HG02981 (cell line): ENCODE data around the gene UNC80.
"Not testable (repeated sequence)": the region's sequence is repeated elsewhere in the genome, so short reads cannot be mapped to it uniquely, and the experiment has no call there.

Experiments used
- ATAC-seq: cut with Tn5 transposase; IDR thresholded peaks from one replicate; pipeline ENCODE4 v1.9.1; 2021; ENCODE audit warnings: mild to moderate bottlenecking, moderate library complexity; ENCODE audit not compliant: unreplicated experiment

UNC80 gene, protein sequence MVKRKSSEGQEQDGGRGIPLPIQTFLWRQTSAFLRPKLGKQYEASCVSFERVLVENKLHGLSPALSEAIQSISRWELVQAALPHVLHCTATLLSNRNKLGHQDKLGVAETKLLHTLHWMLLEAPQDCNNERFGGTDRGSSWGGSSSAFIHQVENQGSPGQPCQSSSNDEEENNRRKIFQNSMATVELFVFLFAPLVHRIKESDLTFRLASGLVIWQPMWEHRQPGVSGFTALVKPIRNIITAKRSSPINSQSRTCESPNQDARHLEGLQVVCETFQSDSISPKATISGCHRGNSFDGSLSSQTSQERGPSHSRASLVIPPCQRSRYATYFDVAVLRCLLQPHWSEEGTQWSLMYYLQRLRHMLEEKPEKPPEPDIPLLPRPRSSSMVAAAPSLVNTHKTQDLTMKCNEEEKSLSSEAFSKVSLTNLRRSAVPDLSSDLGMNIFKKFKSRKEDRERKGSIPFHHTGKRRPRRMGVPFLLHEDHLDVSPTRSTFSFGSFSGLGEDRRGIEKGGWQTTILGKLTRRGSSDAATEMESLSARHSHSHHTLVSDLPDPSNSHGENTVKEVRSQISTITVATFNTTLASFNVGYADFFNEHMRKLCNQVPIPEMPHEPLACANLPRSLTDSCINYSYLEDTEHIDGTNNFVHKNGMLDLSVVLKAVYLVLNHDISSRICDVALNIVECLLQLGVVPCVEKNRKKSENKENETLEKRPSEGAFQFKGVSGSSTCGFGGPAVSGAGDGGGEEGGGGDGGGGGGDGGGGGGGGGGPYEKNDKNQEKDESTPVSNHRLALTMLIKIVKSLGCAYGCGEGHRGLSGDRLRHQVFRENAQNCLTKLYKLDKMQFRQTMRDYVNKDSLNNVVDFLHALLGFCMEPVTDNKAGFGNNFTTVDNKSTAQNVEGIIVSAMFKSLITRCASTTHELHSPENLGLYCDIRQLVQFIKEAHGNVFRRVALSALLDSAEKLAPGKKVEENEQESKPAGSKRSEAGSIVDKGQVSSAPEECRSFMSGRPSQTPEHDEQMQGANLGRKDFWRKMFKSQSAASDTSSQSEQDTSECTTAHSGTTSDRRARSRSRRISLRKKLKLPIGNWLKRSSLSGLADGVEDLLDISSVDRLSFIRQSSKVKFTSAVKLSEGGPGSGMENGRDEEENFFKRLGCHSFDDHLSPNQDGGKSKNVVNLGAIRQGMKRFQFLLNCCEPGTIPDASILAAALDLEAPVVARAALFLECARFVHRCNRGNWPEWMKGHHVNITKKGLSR (N-terminal part only)

GRCh38 chr2:209771474-209772289, at the start of gene UNC80:
UNC80 (plus strand) TSS chr2:209771832; CDS start chr2:209772073, 241 bp downstream.
- ATAC-seq: peak; percentile 60

DNA sequence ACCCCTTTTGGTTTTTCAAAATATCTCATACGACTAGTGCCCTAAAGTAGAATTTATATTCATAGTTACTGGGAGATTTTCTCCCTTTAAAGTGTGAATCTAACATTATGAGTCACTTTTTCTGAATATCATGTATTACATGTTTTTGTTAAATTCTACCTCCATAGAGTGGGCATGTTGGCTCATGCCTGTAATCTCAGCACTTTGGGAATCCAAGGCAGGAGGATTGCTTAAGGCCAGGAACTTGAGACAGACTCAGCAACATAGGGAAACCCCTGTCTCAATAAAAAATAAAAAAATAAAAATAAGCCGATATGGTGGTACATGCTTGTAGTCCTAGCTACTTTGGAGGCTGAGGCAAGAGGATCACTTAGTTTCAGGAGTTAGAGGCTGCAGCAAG, 45.3 kb upstream of the UNC80 start:
- no peak for ATAC-seq

- no peak for ATAC-seq
Measured at GRCh38 chr2:209727077-209727476, 44.6 kb upstream of the UNC80 start.

- ATAC-seq: no peak
Measured at GRCh38 chr2:209734805-209735204, 36.8 kb upstream of the UNC80 start.

GRCh38 chr2:209741953-209742352, 29.7 kb upstream of the UNC80 start:
- ATAC-seq: no peak

GRCh38 chr2:209753020-209753419, 18.6 kb upstream of the UNC80 start:
- ATAC-seq: no peak

- no peak for ATAC-seq
Measured at GRCh38 chr2:209757163-209757562, 14.5 kb upstream of the UNC80 start.

DNA sequence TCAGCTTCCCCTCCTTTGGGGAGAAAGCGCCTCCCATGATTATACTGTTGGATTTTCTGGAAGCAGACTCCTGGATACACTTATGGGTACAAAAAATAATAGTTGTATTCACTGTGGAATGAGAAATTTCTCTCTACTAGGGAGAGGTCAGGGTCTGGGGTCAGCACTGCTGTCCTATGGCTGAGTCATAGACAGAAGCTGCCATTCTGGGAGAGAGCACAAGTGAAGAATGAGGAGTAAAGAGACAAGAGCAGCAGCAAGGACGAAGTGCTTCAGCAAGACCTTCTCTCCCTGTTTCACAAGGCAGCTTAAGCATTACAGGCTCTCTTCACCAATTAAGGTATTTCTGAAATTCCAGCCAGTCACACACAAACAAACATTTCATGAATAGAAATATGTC, 10.1 kb upstream of the UNC80 start:
- no peak for ATAC-seq

DNA sequence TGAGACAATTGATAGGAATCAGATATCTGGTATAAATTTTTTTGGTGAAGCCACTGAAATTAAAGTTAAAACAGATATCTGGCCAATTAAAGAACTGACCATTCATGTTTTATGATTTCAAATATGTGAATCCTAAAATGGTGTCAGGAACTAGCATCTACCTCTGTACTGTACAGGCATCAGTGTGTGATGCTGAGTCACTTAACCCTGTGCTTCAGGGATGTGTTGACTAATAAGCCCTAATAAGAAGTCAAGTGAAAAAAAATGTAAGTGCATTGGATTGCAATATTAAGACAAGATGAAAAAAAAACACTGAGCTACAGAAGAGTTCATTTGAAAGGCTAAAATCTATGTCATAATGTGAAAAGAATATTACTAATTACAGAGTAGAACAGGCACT, 9.1 kb upstream of the UNC80 start:
- no peak for ATAC-seq

- no peak for ATAC-seq
Measured at GRCh38 chr2:209763106-209763505, 8.5 kb upstream of the UNC80 start.

- no peak for ATAC-seq
Measured at GRCh38 chr2:209766613-209767012, 5.0 kb upstream of the UNC80 start.

DNA sequence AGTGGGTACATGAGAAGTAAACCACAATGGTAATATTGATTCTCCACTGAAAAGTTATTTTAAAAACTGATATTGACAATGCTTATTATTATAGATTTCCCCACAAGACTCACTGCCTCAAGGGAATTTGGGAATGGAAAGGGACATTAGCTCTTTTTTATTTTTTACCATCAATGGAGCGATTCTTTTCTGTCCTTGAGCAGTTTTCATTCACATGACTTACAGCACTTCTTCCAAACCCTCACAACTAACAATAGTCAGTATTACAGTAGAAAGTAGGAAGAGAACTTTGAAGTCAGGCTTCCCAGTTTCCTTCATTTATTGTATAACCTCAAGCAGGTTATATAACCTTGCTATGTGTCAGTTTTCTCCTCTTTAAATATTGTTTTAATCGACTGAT, 4.3 kb upstream of the UNC80 start:
- no peak for ATAC-seq

DNA sequence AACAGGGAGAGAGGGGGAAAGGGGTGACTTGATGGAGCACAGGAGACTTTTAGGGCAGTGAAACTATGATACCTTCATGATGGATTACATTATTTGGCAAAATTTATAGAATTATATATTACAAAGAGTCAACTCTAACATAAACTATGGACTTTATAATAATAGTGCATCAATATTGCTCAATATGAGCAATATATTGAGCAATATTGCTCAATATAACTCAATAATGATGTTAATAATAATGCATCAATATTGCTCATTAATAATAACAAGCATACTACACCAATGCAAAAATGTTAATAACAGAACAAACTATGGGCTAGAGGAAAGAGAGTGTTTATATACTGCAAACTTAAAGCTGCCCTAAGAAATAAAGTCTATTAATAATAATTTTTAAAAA, 3.1 kb upstream of the UNC80 start:
- ATAC-seq: no peak

- ATAC-seq: no peak
Measured at GRCh38 chr2:209772290-209772685, 656 bp downstream of the UNC80 start.

- no peak for ATAC-seq
Measured at GRCh38 chr2:209773377-209773776, 1.7 kb downstream of the UNC80 start.

DNA sequence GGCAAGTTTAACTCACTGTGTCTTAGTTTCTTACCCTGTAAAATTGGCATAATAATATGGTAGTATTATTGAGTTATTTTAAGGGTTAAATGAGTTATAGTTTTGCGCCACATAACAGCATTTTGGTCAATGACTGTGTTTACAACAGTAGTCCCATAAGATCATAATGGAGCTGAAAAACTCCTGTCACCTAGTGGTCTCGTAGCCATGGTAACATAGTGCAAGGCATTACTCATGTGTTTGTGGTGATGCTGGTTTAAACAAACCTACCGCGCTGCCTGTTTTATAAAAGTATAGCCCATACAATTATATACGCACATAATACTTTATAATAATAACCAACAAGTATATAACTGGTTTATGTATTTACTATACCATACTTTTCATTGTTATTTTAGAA, 15.8 kb downstream of the UNC80 start:
- no peak for ATAC-seq

DNA sequence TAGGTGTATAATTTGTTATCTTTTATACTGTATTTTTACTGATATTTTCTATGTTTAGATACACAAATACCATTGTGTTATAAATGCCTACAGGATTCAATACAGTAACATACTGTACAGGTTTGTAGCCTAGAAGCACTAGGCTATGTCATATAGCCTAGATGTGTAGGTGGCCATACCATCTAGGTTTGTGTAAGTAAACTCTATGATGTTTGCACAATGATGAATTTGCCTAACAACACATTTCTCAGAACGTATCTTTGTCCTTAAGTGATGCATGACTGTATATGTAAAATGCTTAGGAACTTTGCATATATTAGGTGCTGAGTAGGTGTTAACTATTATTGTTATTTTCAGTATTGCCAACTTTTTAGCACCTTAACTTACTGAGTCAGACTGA, 17.3 kb downstream of the UNC80 start:
- ATAC-seq: no peak

DNA sequence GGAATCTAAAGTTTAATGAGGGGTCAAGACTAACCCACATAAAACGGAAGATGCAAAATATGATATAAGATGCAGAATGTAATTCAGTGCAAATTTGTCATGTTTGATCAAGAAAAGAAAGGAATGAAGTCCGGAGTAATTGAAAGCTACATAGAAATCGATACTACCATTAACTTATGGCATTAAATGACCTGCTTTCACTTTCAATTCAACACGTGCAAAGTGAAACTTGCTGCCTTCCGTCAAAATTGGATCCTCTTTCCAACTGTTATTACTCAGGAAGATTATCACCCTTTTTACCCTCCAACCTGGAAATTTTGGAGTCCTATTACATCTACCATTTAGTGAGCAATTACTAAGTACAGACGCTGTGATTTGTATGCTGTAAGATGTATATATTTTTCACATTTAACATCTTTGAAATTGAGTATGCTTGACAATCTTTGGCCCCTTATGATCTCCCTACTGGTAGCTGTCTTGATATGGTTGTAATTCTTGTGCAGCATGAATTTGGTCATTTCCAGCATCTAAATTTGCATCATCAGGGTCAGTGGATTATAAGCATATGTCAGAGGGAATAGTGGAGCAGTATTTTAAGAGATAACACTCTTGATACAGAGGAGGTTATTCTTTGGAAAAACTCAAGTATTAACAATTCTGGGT, 18.6 kb downstream of the UNC80 start:
- ATAC-seq: no peak

- ATAC-seq: no peak
Measured at GRCh38 chr2:209791151-209791550, 19.5 kb downstream of the UNC80 start.

DNA sequence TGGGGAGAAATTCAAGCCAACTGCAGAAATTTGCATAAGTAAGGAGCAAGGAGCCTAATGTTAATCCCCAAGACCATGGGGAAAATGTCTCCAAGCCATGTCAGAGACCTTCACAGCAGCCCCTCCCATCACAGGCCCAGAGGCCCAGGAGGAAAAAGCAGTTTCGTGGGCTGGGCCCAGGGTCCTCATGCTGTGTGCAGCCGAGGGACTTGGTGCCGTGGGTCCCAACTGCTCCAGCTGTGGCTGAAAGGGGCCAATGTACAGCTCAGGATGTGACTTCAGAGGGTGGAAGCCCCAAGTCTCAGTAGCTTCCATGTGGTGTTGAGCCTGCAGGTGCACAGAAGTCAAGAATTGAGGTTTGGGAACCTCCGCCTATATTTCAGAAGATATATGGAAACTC, 23.8 kb downstream of the UNC80 start:
- not testable (repeated sequence) for ATAC-seq
